Mesenchymal stem cell (in vitro differentiated cells and primary cell): ENCODE results near the gene PAX2.

ENCODE experiments used
- DNase-seq: peaks from one replicate; pipeline ENCODE4 v3.0.0-alpha.2; 2013
- H2AFZ ChIP-seq: one replicate; pipeline ENCODE4 v1.6.1; 2013; ENCODE audit warnings: low read depth, mild to moderate bottlenecking, control low read depth, inconsistent platforms, low read length, moderate library complexity
- H2AK5ac ChIP-seq: 2 replicates; pipeline ENCODE4 v1.6.1; 2013; ENCODE audit warnings: low read length, moderate library complexity, mild to moderate bottlenecking, inconsistent platforms; ENCODE audit not compliant: severe bottlenecking
- H2BK120ac ChIP-seq: one replicate; pipeline ENCODE4 v1.6.1; 2013; ENCODE audit warnings: low read depth, mild to moderate bottlenecking, inconsistent platforms, low read length, moderate library complexity
- H2BK12ac ChIP-seq, 2 experiments: one replicate each; pipeline ENCODE4 v1.6.1; 2013; ENCODE audit warnings: inconsistent platforms in 2 of 2, low read length in 2 of 2, mild to moderate bottlenecking in 2 of 2, moderate library complexity in 2 of 2, control low read depth in 1 of 2
- H2BK15ac ChIP-seq: one replicate; pipeline ENCODE4 v1.6.1; 2013; ENCODE audit warnings: mild to moderate bottlenecking, low read depth, inconsistent platforms; ENCODE audit not compliant: poor library complexity, severe bottlenecking
- H2BK5ac ChIP-seq: 2 replicates; pipeline ENCODE4 v1.6.1; 2013; ENCODE audit warnings: low read depth, mild to moderate bottlenecking, low read length, control low read depth, inconsistent platforms; ENCODE audit not compliant: poor library complexity, severe bottlenecking
- H3K14ac ChIP-seq, 2 experiments: one replicate each; pipeline ENCODE4 v1.6.1; 2013; ENCODE audit warnings: inconsistent platforms in 2 of 2, low read length in 2 of 2, control low read depth in 1 of 2, mild to moderate bottlenecking in 1 of 2, moderate library complexity in 1 of 2
- H3K18ac ChIP-seq, 2 experiments: one replicate each; pipeline ENCODE4 v1.6.1; 2013; ENCODE audit warnings: inconsistent platforms in 2 of 2, low read length in 2 of 2, control low read depth in 1 of 2, low read depth in 1 of 2, mild to moderate bottlenecking in 1 of 2
- H3K23ac ChIP-seq, 2 experiments: one replicate each; pipeline ENCODE4 v1.6.1; 2013; ENCODE audit warnings: inconsistent platforms in 2 of 2, low read length in 2 of 2, mild to moderate bottlenecking in 2 of 2, moderate library complexity in 2 of 2, control low read depth in 1 of 2
- H3K27ac ChIP-seq: 2 replicates; pipeline ENCODE4 v1.5.1; 2013; ENCODE audit warnings: mild to moderate bottlenecking, moderate library complexity, low read length, control low read depth, inconsistent platforms; ENCODE audit not compliant: poor library complexity, severe bottlenecking
- H3K27me3 ChIP-seq, 2 experiments: 2 replicates each; pipeline versions ENCODE4 v1.6.1 to v1.7.0; 2013; ENCODE audit warnings: low read length in 2 of 2, mild to moderate bottlenecking in 2 of 2, moderate library complexity in 2 of 2, control low read depth in 1 of 2, inconsistent platforms in 1 of 2; ENCODE audit not compliant: control insufficient read depth in 1 of 2, insufficient read depth in 1 of 2
- H3K36me3 ChIP-seq, 2 experiments: 2 replicates each; pipeline versions ENCODE4 v1.6.1 to v1.7.0; 2013; ENCODE audit warnings: low read length in 2 of 2, control low read depth in 1 of 2, inconsistent platforms in 1 of 2, low read depth in 1 of 2, mild to moderate bottlenecking in 1 of 2; ENCODE audit not compliant: insufficient read depth in 2 of 2, control insufficient read depth in 1 of 2
- H3K4ac ChIP-seq, 2 experiments: one replicate each; pipeline ENCODE4 v1.6.1; 2013; ENCODE audit warnings: inconsistent platforms in 2 of 2, low read length in 2 of 2, mild to moderate bottlenecking in 2 of 2, moderate library complexity in 2 of 2, control low read depth in 1 of 2, low read depth in 1 of 2
- H3K4me1 ChIP-seq: 2 replicates; pipeline ENCODE4 v1.6.1; 2013; ENCODE audit warnings: low read depth, low read length, control low read depth; ENCODE audit not compliant: control insufficient read depth, insufficient read depth
- H3K4me2 ChIP-seq: 2 replicates; pipeline ENCODE4 v1.6.1; 2013; ENCODE audit warnings: low read length, mild to moderate bottlenecking, inconsistent platforms; ENCODE audit not compliant: poor library complexity, severe bottlenecking
- H3K4me3 ChIP-seq, 2 experiments: 2 replicates each; pipeline versions ENCODE4 v1.5.1 to v1.7.0; 2013; ENCODE audit warnings: low read length in 2 of 2, mild to moderate bottlenecking in 2 of 2, control low read depth in 1 of 2, low read depth in 1 of 2; ENCODE audit not compliant: insufficient read depth in 1 of 2
- H3K79me1 ChIP-seq: replicated peaks from 2 replicates; pipeline ENCODE4 v1.6.1; 2013; ENCODE audit warnings: mild to moderate bottlenecking, control low read depth, low read length, inconsistent platforms; ENCODE audit not compliant: poor library complexity, severe bottlenecking
- H3K9ac ChIP-seq: 2 replicates; pipeline ENCODE4 v1.7.0; 2013; ENCODE audit warnings: mild to moderate bottlenecking, low read length, moderate library complexity
- H3K9me3 ChIP-seq: 2 replicates; pipeline ENCODE4 v1.7.0; 2013; ENCODE audit warnings: mild to moderate bottlenecking, low read length; ENCODE audit not compliant: control insufficient read depth
- H4K8ac ChIP-seq: one replicate; pipeline ENCODE4 v1.6.1; 2013; ENCODE audit warnings: inconsistent platforms, mild to moderate bottlenecking, low read length, moderate library complexity
- H4K91ac ChIP-seq: one replicate; pipeline ENCODE4 v1.6.1; 2013; ENCODE audit warnings: mild to moderate bottlenecking, low read length, inconsistent platforms
- WGBS: methylation state at CpG from one replicate; pipeline ENCODE4 v1.1.7; 2013; ENCODE audit warnings: mixed read lengths; 5-methylcytosine and 5-hydroxymethylcytosine counted together

Gene PAX2

DNA sequence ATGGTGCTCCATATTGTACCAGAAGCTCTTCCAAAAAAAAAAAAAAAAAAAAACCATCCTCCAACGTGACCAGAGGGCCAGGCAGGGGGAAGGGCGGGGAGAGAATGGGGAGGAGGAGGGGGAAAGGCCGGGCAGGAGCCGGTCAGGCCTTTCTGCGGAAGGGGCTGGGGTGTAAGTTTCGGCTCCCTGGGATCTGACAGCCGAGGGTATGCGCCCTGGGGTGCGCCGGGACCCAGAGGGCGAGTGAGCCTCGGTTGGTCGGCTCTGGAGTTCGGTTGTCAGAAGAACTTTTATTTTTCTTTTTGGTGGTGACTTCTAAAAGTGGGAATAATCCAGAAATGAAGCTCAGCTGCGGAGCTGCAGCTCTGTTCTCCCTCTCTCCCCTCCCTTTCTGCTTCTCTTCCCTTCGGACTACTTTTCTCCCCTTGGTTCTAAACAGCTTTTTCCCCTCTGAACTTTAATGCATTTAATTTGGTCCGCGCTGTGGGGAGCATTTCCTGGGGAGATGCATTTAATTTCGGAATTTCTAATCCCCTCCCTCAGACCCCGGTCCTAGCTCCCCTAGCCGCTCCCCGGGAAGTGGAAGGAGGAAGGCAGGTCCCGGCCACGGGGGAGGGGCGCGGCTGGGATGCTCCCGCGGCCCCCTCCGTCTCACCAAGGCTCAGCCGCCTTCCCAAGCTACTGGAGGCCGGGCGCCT, 3.9 kb upstream of the PAX2 start:
- H3K14ac ChIP-seq, result no peak overlapping the region
- no peak overlapping the region for H3K27ac ChIP-seq
- H2BK12ac ChIP-seq, result no peak overlapping the region
- no peak overlapping the region for H4K8ac ChIP-seq
- no peak overlapping the region for H2AK5ac ChIP-seq
- no peak overlapping the region for H2BK15ac ChIP-seq
- H3K4me3 ChIP-seq, result no peak overlapping the region
- no peaks in the 10 kb centered on the region for H3K36me3 ChIP-seq
- peaks cover 5% of the 10 kb centered on the region for H3K9me3 ChIP-seq
- no peak overlapping the region for H3K4ac ChIP-seq
- no peak overlapping the region for H3K18ac ChIP-seq
- H3K79me1 ChIP-seq, result no peaks in the 10 kb centered on the region
- H3K27me3 ChIP-seq, result peaks cover 91 to 95% of the 10 kb centered on the region in 2 experiments
- no peak overlapping the region for H4K91ac ChIP-seq
- H2AFZ ChIP-seq, result no peak overlapping the region
- peaks cover 56% of the 10 kb centered on the region for H3K4me1 ChIP-seq
- H2BK5ac ChIP-seq, result no peak overlapping the region
- H3K23ac ChIP-seq, result no peak overlapping the region
- H3K4me2 ChIP-seq, result no peak overlapping the region
- 6% methylated on average over 21 of the region's 32 CpGs for WGBS
- H2BK120ac ChIP-seq, result no peak overlapping the region
- DNase-seq, result no peak
- H3K9ac ChIP-seq, result no peak overlapping the region

DNA sequence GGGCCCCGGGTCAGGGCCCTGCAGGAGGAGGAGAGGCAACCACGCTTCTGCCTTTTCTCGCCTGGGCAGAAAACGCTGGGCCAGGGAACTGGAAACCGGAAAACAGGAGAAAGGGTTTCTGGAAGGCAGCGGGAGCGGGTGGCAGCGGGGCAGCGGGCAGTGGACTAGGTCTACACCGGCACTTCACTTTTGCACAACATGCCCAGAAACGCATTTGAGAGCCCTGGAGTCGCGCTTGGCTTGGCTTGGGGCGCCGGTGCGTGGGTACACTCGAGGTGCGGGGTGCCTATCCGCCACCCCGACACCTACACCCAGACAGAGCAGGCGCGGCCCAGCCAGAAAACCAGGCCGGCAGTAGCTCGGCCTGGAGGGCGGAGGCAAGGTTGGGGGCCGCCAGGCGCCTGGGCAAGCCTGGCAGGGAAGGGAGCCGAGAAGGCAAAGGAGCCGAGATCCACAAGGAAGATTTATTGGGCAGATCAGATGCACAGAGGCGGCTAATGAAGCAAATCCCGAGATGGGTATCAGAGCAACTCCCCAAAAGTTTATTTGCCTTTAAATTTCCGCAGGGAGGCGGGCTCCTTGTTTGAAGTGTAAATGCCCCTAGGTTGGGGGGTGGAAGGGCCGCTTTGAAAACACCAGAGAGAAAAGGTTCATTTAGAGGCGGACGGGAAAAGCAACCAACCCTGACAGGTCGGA, 3.2 kb upstream of the PAX2 start:
- Histone ChIP-seq H3K14ac (no peak overlapping the region), H3K4me2 (no peak overlapping the region)

DNA sequence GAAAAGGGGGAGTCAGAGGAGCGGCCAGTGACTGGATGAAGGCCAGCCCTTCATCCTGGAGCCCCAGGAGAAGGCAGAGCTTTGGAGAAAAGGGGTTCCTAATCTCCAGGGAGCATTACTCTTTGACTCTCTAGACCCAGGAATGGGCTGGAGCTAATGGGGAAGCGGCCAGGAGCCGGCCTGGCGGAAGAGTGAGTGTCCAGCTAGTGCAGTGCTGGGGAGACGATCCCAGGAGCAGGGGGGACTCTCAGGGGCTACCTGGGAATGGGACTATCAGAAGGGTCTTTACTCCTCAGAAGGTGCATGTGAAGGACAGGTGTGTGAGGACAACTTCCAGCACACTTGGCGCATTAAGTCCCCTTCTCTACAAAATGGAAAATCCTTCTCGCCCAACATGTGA, 2.4 kb upstream of the PAX2 start:
- Histone ChIP-seq H3K36me3 (no peaks in the 10 kb centered on the region), H2AFZ (no peak overlapping the region), H2BK5ac (no peak overlapping the region), H4K91ac (no peak overlapping the region), H3K9me3 (peaks cover 5% of the 10 kb centered on the region), H4K8ac (no peak overlapping the region), H3K23ac (no peak overlapping the region), H2BK12ac (no peak overlapping the region), H3K27ac (no peak overlapping the region), H3K27me3 (peaks cover 91 to 93% of the 10 kb centered on the region in 2 experiments), H3K4ac (no peak overlapping the region), H2AK5ac (no peak overlapping the region), H3K4me1 (peaks cover 54% of the 10 kb centered on the region), H3K14ac (no peak overlapping the region), H3K4me2 (no peak overlapping the region), H3K18ac (no peak overlapping the region), H2BK120ac (no peak overlapping the region), H3K4me3 (no peak overlapping the region), H3K9ac (no peak overlapping the region), H2BK15ac (no peak overlapping the region), H3K79me1 (no peaks in the 10 kb centered on the region)
- WGBS, result 14% methylated on average over 5 of the region's 7 CpGs
- no peak for DNase-seq

More for the DNA sequence above, 3.2 kb upstream of the PAX2 start:
- Histone ChIP-seq H3K18ac (no peak overlapping the region), H3K9me3 (peaks cover 5% of the 10 kb centered on the region), H3K9ac (no peak overlapping the region), H3K4me3 (no peak overlapping the region), H3K4ac (no peak overlapping the region), H3K27me3 (peaks cover 91 to 95% of the 10 kb centered on the region in 2 experiments), H3K4me1 (peaks cover 55% of the 10 kb centered on the region), H2BK12ac (no peak overlapping the region), H2BK15ac (no peak overlapping the region), H4K91ac (no peak overlapping the region), H3K23ac (no peak overlapping the region), H2BK120ac (no peak overlapping the region), H3K36me3 (no peaks in the 10 kb centered on the region), H2AFZ (no peak overlapping the region), H3K27ac (no peak overlapping the region), H3K79me1 (no peaks in the 10 kb centered on the region), H2AK5ac (no peak overlapping the region), H2BK5ac (no peak overlapping the region), H4K8ac (no peak overlapping the region)
- DNase-seq, result no peak
- 6% methylated on average over 34 of the region's 37 CpGs for WGBS

DNA sequence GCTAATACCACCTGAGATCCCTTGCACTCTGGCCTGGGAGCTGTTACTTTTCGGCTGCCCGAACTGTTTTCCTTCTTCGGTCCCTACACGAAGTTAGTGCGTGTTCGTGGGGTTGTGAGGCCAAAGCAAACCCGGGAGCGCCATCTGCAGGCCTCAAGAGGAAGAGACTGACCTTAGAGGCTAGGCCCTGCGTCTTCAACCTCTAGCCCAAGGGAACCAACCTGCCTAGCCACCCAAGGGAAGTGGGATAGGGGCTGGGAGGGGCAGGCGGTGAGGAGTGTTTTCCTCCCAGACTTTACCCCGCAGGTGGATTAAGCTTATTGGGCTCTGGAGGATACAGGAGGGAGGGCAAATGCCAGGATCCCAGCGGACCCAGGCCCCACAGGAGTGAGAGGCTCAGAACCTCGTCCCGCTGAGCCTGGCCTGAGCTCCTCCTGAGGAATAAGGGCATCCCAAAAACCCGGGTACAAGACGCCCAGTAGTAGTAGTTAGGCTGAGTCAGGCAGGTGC, 1.7 kb upstream of the PAX2 start:
- Histone ChIP-seq H2BK5ac (no peak overlapping the region), H4K91ac (no peak overlapping the region), H2BK120ac (no peak overlapping the region), H2AK5ac (no peak overlapping the region), H3K14ac (no peak overlapping the region), H3K4me3 (no peak overlapping the region), H3K4me1 (peaks cover 58% of the 10 kb centered on the region), H3K4ac (no peak overlapping the region), H2BK12ac (no peak overlapping the region), H3K9ac (no peak overlapping the region), H3K27ac (no peak overlapping the region), H4K8ac (no peak overlapping the region), H3K18ac (no peak overlapping the region), H2AFZ (no peak overlapping the region), H3K4me2 (no peak overlapping the region), H2BK15ac (no peak overlapping the region), H3K27me3 (peaks cover 91 to 93% of the 10 kb centered on the region in 2 experiments), H3K36me3 (no peaks in the 10 kb centered on the region), H3K23ac (no peak overlapping the region), H3K9me3 (peaks cover 5% of the 10 kb centered on the region), H3K79me1 (no peaks in the 10 kb centered on the region)
- DNase-seq, result peak; percentile 45
- 3% methylated on average over 16 of the region's 16 CpGs for WGBS
